ENCODE results near the gene SHLD1.
"Not testable (repeated sequence)": the region's sequence is repeated elsewhere in the genome, so short reads cannot be mapped to it uniquely, and the experiment has no call there.

SHLD1 gene

GRCh38 chr20:5749952-5750779 lies at the start of gene SHLD1:
SHLD1 (plus strand) TSS chr20:5750401; CDS start chr20:5772866, 22,465 bp downstream.
- H3K27me3 ChIP-seq = no peaks in the 10 kb centered on the region
- peak within 1 kb of the TSS; percentile 75 to 83 for H3K27ac ChIP-seq
- peak; percentile 84 to 87 for DNase-seq
- no peaks in the 10 kb centered on the region for H3K9me3 ChIP-seq
- no peaks in the 10 kb centered on the region for H3K36me3 ChIP-seq
- peaks cover 0 to 7% (median 3%) of the 10 kb centered on the region in 4 donors for H3K4me1 ChIP-seq
- H3K4me3 ChIP-seq = peak within 1 kb of the TSS; percentile 59 to 72
- no peak for TF ChIP-seq CTCF (IDR thresholded peaks at IDR 0.05)
- intact Hi-C loops (cut with DNase I; ENCODE audit: low total_unique reads) = no loop called here

- H3K36me3 ChIP-seq; H3K4me3 ChIP-seq; H3K27me3 ChIP-seq; DNase-seq; H3K9me3 ChIP-seq; intact Hi-C loops (cut with DNase I; ENCODE audit: low total_unique reads); H3K27ac ChIP-seq; H3K4me1 ChIP-seq: not testable (repeated sequence)
Measured at GRCh38 chr20:5702339-5702738, 47.9 kb upstream of the SHLD1 start.

GRCh38 chr20:5703681-5704101 lies 46.5 kb upstream of the SHLD1 start:
- intact Hi-C loops (cut with DNase I; ENCODE audit: low total_unique reads) = no loop called here
- TF ChIP-seq CTCF (IDR thresholded peaks at IDR 0.05) = no peak
- Histone ChIP-seq H3K36me3 (no peaks in the 10 kb centered on the region), H3K9me3 (no peaks in the 10 kb centered on the region), H3K4me3 (no peak overlapping the region), H3K27ac (no peak overlapping the region), H3K27me3 (no peaks in the 10 kb centered on the region), H3K4me1 (no peaks in the 10 kb centered on the region)
- DNase-seq = no peak

GRCh38 chr20:5705827-5706226 lies 44.4 kb upstream of the SHLD1 start:
- Histone ChIP-seq H3K4me3 (no peak overlapping the region), H3K27ac (no peak overlapping the region), H3K27me3 (no peaks in the 10 kb centered on the region), H3K9me3 (no peaks in the 10 kb centered on the region), H3K4me1 (no peaks in the 10 kb centered on the region), H3K36me3 (no peaks in the 10 kb centered on the region)
- no peak for DNase-seq
- intact Hi-C loops (cut with DNase I; ENCODE audit: low total_unique reads) = no loop called here
- no peak for TF ChIP-seq CTCF (IDR thresholded peaks at IDR 0.05)

- Histone ChIP-seq H3K27ac (no peak overlapping the region), H3K36me3 (no peaks in the 10 kb centered on the region), H3K9me3 (no peaks in the 10 kb centered on the region), H3K4me1 (no peaks in the 10 kb centered on the region), H3K4me3 (no peak overlapping the region), H3K27me3 (no peaks in the 10 kb centered on the region)
- TF ChIP-seq CTCF (IDR thresholded peaks at IDR 0.05) = no peak
- no peak for DNase-seq
- intact Hi-C loops (cut with DNase I; ENCODE audit: low total_unique reads) = no loop called here
Measured at GRCh38 chr20:5706797-5707196, 43.4 kb upstream of the SHLD1 start.

GRCh38 chr20:5710551-5710950 lies 39.6 kb upstream of the SHLD1 start:
- Histone ChIP-seq H3K36me3 (no peaks in the 10 kb centered on the region), H3K4me1 (no peaks in the 10 kb centered on the region), H3K27me3 (no peaks in the 10 kb centered on the region), H3K4me3 (no peak overlapping the region), H3K9me3 (peaks cover 0 to 7% (median 6%) of the 10 kb centered on the region in 3 donors), H3K27ac (no peak overlapping the region)
- intact Hi-C loops (cut with DNase I; ENCODE audit: low total_unique reads) = no loop called here
- no peak for TF ChIP-seq CTCF (IDR thresholded peaks at IDR 0.05)
- DNase-seq = no peak
